Posterior vena cava (tissue), 2 donors: Measurements from ENCODE around the gene MAST1. TPM values are rescaled to one million over a fixed set of nuclear protein-coding genes. Genes with fewer than 3 reads are reported as not detected.
"Not testable (repeated sequence)": the region's sequence is repeated elsewhere in the genome, so short reads cannot be mapped to it uniquely, and the experiment has no call there.

ENCODE experiments used
- DNase-seq: peaks from one replicate; pipeline ENCODE4 v3.0.0-alpha.2; 2020; ENCODE audit warnings: low spot score
- intact Hi-C, 2 donors: fragments of 100-400 bp; cut with DNase I; formaldehyde crosslinking; loops; one replicate each; pipeline versions ENCODE4 v1.14.1 to v1.14.2; 2022 to 2023
- long read RNA-seq, 2 donors: library from polyadenylated mRNA; unstranded; transcript quantifications; one replicate each; pipeline ENCODE4 v2.0.0, GENCODE V29; 2020 to 2021
- total RNA-seq, 2 donors: library from RNA; stranded (reverse); fragmentation: NEBNext Ultra II Directional; extraction: Animal tissue kit (Norgen Biotek cat#: 25700); gene quantifications; one replicate each; pipeline ENCODE4 v1.2.1, GENCODE V29; 2021
- donor health status: DM: yes; HTN: yes; CAD: no.
- donor health status: DM: yes; HTN: yes; CAD: no.

MAST1 gene
- total RNA-seq, result under 1 TPM in 1 of 2 donors, not detected in 1; 0.37 TPM
- long read RNA-seq, donor 1, result 0 reads
- long read RNA-seq, donor 2, result 0 reads

DNA sequence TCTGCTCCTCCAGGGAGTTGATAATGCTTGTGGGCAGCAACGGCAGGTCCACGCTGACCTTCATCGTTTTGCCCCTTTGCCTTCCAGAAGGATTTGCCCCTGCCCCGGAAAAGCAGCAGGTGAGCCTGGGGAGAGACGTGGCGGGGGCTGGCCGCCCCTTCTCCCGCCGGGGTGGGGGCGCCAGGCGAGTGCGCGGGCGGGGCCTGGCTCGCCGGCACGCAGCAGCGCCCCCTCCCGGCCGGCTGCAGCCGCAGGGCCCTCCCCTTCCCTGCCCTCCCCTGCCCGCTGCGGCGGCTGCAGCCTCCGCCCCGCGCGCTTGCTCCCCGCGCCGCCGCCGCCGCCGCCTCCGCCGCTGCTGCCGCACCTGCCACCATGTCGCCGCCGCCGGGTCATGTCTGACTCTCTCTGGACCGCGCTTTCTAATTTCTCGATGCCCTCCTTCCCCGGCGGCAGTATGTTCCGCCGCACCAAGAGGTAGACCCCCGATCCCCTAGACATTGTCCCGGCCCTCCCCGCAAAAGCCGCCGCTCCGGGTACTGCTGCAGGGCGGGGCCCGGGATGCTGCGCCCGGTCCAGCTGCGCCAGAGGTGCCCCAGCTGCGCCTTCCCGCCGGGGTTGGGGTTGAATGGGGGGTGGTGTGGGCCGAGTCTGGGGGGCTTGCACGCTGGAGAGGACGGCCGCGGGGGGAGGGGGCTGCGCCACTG lies at the start of gene MAST1:
Gene MAST1 (plus strand): TSS at position 334 of the 704 bp plus-strand sequence. CDS start 58 bp downstream, at position 392.
- intact Hi-C loops, result no loop called here
- no peak for DNase-seq

DNA sequence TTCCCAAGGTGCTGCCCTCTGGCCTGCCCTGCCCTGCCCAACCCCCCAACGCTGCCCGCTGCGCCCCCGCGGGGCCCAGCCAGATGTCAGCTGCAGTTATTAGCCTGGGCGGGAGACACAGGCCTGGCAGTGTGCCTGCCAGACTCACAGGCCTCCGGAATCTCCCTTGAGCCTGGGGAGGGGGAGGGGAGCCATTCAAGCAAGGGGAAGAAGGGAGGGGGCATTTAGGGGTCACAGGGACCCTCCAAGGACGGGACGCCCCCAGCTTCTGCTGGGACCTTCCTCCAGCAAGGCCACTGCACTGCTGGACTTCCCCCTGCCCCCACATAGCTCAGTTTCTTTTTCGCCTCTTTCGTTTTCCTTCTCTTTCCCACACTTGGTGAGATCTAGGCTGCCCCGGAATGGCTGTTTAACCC lies 49.6 kb upstream of the MAST1 start:
- intact Hi-C loops, result no loop called here
- DNase-seq, result peak; percentile 93

DNA sequence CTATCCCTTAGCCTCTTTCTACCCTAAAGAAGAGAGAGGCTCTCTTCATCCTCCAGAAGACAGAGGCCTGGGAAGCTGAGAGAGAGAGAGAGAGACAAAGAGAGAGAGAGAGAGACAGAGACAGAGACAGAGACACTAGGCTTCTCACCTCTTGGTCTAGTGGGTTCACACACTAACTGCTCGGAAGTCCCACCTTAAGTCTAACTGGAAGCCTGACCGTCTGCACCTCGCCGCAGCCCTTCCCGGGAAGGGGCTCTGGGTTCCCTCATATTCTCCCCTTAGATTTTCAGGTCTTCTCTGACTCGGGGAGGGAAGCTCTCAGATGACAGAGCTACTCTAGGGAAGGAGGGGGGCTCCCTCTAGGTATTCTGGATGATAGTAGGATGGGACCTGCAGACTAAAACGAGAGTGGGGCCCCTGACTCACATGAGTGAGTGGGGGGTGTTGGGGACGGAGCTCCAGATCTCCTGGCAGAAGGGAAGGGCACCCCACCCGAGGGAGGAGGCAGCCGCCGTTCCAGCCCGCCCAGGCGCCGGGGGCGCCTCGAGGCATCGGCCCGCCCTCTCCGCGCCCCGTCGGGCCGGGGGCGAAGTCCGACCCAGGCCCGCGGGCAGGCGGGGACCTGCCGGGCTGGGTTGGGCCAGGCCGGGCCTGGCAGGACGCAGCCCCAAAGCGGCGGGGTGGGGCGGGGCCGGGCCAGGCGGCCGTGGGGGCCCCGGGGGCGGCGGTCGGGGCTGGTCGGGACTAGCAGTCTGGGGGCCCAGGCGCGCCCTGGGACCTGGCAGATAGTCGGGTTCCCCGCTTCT lies 49.0 kb upstream of the MAST1 start:
- no peak for DNase-seq
- intact Hi-C loops, result no loop called here

DNA sequence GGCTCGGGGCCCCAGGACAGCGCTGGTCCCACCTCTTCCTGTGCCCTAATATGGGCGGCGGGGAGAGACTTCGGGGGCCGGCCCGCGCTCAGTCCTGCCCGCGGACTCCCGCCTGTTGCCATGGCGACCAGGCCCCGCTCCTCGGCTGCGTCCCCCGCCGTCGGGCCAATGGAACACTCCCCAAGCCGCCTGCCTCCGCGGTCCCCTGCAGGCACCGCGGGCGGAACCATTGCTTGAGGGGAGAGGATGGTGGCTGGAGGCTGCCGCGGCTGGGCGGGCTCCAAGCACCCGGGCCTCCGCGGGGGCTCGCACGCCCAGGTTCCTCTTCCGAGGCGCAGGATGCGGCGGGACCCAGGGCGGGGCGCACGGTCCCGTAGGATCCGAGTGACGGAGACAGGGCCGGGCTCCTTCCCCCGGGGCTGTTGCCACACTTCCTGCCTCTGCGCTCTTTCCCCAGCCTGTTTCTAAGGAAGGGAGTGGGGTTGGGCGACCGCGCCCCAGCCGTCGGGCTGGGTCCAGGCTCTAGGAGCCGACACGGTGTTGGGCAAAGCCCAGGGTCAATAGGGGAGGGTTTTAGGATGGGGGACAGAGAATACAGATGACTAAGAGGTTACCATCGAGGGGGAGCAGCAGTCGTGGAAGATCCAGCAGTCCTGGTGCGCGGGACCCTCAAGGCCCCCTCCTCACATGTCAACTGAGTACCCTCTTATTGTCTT lies 48.3 kb upstream of the MAST1 start:
- intact Hi-C loops, result loop anchor here in 1 of 2 donors (5.0 kb wide), 1 partner anchor 232 kb away; no protein-coding TSS in a partner anchor
- DNase-seq, result peak; percentile 100

DNA sequence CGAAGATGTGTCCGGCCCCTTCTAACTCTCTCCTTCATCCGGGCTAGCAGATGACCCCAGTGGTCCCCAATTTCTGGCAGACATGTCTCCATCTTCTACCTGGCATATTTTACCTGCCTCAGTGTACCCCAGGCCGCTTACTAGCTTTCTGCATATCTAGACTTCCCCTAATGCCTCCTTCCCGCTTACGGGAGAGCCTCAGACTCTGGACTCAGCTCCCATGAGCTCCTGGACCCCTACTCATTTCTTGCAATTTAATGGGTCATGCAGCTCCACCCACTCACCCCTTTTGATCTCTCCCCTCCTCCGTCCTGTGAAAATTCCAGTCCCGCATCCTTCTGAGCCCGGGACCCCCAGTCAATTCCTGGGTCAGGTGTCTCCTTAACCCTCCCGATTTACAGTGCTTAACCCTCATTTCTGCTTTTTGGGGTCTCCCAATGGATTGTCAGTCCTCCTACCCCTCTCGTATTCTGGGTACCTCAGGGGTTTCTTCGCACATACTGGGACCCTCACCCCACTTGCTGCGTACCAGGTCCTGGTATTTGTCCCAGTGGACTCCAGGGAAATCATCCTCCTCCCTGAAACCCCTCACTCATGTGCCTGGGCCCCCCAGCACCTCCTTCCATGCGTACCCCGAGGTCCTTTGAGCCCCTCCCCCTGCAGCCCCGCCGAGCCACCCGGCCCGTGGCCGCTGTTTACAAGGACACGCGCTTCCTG lies 47.5 kb upstream of the MAST1 start:
- intact Hi-C loops, result loop anchor here in 1 of 2 donors (5.0 kb wide), 1 partner anchor 232 kb away; no protein-coding TSS in a partner anchor
- no peak for DNase-seq

DNA sequence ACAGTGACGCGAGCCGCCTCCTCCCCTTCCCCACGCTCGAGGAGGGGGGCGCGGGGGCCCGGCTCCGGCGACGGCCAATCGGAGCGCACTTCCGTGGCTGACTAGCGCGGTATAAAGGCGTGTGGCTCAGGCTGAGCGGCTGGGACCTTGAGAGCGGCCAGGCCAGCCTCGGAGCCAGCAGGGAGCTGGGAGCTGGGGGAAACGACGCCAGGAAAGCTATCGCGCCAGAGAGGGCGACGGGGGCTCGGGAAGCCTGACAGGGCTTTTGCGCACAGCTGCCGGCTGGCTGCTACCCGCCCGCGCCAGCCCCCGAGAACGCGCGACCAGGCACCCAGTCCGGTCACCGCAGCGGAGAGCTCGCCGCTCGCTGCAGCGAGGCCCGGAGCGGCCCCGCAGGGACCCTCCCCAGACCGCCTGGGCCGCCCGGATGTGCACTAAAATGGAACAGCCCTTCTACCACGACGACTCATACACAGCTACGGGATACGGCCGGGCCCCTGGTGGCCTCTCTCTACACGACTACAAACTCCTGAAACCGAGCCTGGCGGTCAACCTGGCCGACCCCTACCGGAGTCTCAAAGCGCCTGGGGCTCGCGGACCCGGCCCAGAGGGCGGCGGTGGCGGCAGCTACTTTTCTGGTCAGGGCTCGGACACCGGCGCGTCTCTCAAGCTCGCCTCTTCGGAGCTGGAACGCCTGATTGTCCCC lies 46.8 kb upstream of the MAST1 start, which contains the start of gene JUNB:
Gene JUNB (plus strand): TSS at position 142 of the 706 bp plus-strand sequence. CDS start 286 bp downstream, at position 428.
- peak; percentile 99 for DNase-seq
- intact Hi-C loops, result loop anchor here in 1 of 2 donors (5.0 kb wide), 1 partner anchor 231 kb away; no protein-coding TSS in a partner anchor

DNA sequence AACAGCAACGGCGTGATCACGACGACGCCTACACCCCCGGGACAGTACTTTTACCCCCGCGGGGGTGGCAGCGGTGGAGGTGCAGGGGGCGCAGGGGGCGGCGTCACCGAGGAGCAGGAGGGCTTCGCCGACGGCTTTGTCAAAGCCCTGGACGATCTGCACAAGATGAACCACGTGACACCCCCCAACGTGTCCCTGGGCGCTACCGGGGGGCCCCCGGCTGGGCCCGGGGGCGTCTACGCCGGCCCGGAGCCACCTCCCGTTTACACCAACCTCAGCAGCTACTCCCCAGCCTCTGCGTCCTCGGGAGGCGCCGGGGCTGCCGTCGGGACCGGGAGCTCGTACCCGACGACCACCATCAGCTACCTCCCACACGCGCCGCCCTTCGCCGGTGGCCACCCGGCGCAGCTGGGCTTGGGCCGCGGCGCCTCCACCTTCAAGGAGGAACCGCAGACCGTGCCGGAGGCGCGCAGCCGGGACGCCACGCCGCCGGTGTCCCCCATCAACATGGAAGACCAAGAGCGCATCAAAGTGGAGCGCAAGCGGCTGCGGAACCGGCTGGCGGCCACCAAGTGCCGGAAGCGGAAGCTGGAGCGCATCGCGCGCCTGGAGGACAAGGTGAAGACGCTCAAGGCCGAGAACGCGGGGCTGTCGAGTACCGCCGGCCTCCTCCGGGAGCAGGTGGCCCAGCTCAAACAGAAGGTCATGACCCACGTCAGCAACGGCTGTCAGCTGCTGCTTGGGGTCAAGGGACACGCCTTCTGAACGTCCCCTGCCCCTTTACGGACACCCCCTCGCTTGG lies 46.1 kb upstream of the MAST1 start:
- intact Hi-C loops, result loop anchor here in 1 of 2 donors (5.0 kb wide), 1 partner anchor 230 kb away; no protein-coding TSS in a partner anchor
- DNase-seq, result peak; percentile 93

DNA sequence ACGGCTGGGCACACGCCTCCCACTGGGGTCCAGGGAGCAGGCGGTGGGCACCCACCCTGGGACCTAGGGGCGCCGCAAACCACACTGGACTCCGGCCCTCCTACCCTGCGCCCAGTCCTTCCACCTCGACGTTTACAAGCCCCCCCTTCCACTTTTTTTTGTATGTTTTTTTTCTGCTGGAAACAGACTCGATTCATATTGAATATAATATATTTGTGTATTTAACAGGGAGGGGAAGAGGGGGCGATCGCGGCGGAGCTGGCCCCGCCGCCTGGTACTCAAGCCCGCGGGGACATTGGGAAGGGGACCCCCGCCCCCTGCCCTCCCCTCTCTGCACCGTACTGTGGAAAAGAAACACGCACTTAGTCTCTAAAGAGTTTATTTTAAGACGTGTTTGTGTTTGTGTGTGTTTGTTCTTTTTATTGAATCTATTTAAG lies 45.4 kb upstream of the MAST1 start:
- intact Hi-C loops, result loop anchor here in 1 of 2 donors (5.0 kb wide), 1 partner anchor 229 kb away; no protein-coding TSS in a partner anchor
- no peak for DNase-seq

DNA sequence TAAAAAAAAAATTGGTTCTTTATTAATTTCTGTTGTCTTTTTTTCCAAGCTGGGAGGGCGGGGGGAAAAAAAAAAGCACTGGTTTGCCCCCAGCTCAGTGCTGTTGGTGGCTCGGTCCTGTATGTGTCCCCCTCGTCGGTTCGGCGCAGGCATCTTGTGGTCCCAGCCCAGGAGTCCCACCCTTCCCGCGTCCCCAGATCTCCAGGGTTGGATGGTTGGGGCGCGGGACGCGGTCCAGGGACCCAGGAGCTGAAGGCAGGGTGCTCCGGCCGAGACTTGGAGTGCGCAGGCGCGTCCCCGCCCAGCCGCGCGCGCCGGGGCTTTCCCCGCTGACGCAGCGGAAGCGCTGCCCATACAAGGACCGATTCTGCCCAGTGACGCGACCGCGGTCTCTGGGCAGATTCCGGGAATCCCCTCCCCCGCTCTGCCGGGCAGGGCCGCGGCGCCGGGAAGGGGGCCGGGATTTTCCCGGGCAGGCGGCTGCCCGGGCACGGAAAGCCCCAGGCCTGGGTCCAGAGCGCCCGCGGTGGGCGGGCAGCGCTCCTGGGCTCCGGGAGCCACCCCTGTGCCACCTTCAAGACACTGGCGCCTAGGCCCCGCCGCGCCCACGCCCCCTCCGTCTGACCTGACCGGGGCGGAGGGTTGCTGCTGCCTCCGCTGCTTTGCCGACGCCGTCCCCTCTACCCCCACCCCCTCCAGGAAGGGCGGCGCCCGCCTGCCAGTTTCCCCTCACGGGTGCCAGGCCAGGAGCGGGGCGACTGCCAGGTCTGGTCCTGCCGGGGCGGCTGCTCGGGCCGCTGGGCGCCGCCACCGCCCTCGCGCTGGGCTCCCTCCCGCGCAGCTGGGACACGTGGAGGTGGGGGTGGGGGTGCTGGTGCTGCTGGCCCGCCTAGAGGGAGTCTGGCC lies 44.8 kb upstream of the MAST1 start:
- peak; percentile 98 for DNase-seq
- intact Hi-C loops, result loop anchor here in 1 of 2 donors (2.0 to 5.0 kb wide), 2 partner anchors 15 to 229 kb away; no protein-coding TSS in a partner anchor

DNA sequence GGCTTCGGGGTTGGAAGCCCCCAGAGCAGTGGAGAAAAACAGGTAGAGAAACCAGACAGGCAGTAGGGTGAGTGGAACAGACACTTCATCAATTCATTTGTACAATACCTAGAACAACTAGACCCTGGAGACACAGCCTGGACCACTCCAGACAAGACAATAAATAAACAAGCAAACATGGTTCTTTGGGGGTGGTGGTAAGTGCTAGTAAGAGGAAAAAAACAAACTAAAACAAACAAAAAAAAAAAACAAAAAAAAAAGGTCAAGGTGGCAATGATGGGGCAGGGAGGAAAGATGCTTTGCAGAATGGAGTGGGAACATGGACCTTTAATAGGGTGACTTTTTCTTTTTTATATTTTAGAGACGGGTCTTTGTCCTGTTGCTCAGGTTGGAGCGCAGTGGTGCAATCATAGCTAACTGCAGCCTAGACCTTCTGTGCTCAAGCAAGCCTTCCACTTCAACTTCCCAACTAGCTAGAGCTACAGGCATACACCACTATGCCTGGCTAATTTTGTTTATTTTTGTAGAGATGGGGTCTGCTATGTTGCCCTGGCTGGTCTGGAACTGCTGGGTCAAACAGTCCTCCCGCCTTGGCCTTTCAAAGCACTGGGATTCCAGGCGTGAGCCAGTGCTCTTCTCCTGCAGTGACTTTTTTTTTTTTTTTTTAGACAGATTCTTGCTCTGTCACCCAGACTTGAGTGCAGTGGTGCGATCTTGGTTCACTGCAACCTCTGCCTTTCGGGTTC lies 43.9 kb upstream of the MAST1 start:
- DNase-seq, result no peak
- intact Hi-C loops, result loop anchor here in 1 of 2 donors (2.0 to 5.0 kb wide), 2 partner anchors 16 to 228 kb away; no protein-coding TSS in a partner anchor

DNA sequence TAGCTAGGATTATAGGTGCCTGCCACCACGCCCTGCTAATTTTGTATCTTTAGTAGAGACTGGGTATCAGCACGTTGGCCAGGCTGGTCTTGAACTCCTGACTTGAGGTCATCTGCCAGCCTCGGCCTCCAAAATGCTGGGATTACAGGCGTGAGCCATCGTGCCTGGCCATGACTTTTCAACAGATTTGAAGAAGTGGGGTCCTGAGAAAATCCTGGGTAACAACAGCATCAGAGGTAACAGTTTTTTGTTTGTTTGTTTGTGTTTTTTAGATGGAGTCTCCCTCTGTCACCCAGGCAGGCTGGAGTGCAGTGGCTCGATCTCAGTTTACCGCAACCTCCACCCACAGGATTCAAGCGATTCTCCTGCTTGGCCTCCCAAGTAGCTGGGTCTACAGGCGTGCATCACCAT lies 43.3 kb upstream of the MAST1 start:
- no peak for DNase-seq
- intact Hi-C loops, result loop anchor here in 1 of 2 donors (2.0 to 5.0 kb wide), 3 partner anchors 16 to 227 kb away; no protein-coding TSS in a partner anchor

DNA sequence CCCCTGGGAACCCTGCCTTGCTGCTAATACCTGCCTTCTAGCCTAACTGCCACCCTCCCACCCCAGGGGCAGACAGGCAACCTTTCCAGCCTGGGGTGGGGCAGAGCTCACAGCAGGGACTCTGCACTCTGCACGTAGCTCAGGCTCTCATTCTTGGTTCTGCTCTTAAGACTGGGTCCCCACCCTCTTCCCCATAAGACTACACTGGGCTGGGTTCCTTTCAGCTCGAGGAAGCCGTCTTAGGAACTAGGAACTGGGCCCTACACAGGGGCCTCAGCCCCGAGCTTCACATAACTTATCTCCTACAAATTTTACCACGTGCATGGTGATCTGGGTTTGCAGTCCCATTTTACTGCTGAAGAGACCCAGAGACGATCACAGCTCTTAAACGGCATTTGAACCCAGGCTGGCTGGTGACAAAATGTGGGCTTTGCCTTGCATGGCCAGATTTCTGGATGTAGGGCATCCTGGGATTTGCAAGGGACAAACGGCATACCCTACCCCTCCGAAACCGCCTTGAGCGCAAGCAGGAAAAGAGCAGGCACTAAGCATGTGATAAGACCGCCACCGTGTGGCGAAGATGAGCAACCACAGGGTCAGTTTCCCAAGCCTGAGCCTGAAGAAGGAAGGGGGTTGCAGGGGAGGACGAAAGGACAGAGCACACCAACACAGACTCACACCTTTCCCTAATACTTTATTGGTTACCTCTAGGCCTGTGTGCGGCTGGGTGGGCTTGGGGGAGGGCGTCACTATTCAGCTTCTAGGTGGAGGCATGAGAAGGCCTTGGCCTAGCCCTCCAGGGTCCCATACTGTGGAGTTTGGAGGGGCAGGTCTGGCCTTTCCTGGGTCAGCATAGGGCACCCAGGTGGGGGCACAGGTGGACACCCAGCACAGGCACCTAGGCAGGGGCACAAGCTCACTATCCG lies 41.9 kb upstream of the MAST1 start:
- DNase-seq, result peak; percentile 93
- intact Hi-C loops, result loop anchor here (2.0 to 5.0 kb wide), 2 partner anchors 20 to 34 kb away; no protein-coding TSS in a partner anchor

DNA sequence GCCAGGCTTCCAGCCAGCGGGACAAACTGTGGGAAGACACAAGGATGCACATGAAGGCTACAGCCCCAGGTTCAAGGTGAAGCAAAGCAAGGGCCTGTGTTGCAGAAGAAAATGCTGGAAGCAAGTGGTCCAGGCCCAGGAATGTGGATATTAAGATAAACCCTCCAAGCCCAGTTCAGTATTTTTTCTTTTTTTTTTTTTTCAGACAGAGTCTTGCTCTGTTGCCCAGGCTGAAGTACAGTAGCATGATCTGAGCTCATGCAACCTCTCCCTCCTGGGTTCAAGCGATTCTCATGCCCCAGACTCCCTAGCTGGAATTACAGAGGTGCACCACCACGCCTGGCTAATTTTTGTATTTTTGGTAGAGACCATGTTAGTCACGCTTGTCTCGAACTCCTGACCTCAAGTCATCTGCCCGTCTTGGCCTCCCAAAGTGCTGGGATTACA lies 41.2 kb upstream of the MAST1 start:
- intact Hi-C loops, result loop anchor here (2.0 to 5.0 kb wide), 2 partner anchors 20 to 35 kb away; no protein-coding TSS in a partner anchor
- no peak for DNase-seq

DNA sequence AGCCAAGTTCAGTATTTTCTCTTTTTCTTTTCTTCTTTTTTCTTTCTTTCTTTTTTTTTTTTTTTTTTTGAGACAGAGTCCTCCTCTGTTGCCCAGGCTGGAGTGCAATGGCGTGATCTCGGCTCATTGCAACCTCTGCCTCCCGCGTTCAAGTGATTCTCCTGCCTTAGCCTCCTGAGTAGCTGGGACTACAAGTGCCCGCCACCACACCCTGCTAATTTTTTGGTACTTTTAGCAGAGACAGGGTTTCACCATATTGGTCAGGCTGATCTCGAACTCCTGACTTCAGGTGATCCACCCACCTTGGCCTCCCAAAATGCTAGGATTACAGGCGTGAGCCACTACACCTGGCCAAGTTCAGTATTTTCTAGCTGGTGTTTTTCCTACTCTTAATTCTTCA lies 40.7 kb upstream of the MAST1 start:
- not testable (repeated sequence) for DNase-seq

More for the DNA sequence above, 40.7 kb upstream of the MAST1 start:
- intact Hi-C loops, result loop anchor here (2.0 to 5.0 kb wide), 2 partner anchors 21 to 35 kb away; no protein-coding TSS in a partner anchor
